AG08396 (cell line): ENCODE measurements around the gene TLE4.
A peak's percentile ranks its signal among the peaks of the same experiment; 100 is the strongest.
"Not testable (repeated sequence)": the region's sequence is repeated elsewhere in the genome, so short reads cannot be mapped to it uniquely, and the experiment has no call there.

Experiments used
- DNase-seq: peaks from one replicate; pipeline ENCODE4 v3.0.0; 2012; ENCODE audit warnings: low spot score, mixed read lengths

TLE4 gene

DNA sequence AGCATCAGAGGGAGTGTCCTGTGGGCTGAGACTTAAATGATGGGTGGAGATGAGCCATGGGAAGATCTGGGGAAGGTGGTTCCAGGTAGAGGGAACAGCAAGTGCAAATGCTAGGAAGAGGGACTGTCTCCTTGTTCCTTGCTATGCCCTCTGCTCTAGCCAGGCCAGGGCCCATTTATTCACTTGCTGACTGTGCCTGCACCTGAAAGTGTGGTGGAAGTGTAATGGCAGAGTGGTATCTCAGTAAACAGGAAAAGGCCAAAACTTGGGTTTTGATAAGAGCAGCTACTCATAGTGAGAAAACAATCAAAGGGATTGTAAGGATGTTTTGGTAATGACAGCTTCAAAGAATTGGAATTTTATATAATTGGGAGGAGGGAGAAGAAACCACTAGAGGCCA lies 32.4 kb downstream of the TLE4 start:
- DNase-seq: no peak

DNA sequence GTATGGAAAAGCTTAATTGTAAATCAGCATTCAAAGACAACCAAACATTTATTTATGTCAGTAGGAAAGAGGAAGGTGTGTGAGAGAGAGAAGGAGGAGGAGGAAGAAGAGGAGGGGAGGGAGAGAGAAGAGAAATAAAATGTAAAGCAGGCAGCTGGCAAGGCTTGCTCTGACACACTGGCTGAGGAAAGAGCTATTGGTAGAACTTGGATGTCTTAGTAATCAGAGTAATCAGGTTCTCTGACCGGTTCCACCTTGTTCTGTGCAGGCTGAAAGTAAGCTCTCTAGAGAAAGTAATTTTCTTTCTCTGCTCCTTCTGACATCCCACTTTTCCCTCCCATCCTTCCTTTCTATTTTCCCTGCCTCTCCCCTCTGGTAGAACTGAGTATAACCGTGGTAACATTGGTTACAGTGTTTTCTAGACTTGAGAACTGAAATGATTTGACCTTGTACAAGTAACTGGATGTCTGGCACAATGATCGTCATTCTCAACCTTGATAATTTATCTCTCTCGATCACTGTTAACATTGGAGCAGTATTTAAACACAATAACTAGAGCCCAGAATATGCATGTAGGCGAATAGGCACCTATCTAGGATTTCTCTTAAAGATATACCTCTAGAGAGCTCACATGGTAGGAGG lies 33.3 kb downstream of the TLE4 start:
- no peak for DNase-seq

DNA sequence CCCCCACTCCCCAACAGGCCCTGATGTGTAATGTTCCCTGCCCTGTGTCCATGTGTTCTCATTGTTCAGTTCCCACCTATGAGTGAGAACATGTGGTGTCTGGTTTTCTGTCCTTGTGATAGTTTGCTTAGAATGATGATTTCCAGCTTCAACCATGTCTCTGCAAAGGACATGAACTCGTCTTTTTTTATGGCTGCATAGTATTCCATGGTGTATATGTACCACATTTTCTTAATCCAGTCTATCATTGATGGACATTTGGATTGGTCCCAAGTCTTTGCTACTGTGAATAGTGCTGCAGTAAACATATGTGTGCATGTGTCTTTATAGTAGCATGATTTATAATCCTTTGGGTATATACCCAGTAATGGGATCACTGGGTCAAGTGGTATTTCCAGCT lies 34.8 kb downstream of the TLE4 start:
- DNase-seq: not testable (repeated sequence)

DNA sequence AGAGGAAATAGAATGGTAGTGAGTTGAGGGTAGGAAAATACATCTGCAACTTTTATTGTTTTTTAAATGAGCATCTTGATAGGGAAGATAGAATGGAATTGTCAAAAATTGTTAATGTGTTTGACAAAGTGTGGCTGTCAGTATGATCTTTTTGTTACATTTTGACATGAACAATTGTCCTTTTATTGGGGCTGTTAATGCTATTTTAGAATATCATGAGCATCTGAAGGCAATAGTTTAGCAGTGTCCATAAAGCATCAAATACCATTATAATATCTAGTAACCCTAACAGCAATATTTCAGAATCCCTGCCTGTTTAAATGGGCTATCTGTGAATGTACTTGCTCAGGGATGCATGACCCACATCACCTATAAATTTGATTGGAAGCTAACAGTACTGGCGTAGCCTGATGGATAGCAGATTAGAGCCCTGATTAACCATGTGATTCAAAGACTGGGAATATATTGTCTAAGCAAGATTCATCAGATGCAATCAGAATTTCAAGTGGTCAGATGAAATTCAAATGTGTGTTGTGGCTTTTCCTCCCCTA lies 37.8 kb downstream of the TLE4 start:
- no peak for DNase-seq

DNA sequence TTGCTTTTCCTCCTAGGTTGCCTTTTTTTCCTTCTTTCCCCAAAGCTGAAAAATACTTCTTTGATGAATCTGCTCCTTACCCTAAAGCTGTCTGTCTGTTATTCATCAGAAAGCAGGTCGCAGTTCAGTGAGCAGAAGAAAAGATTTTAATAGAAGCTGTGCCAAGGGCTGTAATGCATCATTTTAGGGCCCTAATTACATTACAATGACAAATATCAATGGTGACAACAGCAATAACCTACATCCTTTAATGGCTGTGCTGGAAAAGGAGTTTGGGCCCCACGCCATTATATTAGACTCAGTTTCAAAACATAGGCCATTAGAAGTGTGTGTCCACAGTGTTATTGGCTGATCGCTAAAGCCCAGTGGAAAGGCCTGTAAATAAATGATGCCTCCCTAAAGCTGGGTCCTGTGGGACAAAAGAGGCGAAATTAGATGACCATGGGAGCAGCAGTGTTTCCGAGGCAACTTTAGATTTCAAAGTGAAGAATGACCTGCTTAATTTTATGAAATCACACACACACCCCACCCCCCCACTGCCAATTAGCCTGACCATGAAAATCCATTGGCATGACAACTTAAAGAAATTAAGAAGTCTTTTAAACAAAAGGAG lies 38.4 kb downstream of the TLE4 start:
- DNase-seq: no peak

DNA sequence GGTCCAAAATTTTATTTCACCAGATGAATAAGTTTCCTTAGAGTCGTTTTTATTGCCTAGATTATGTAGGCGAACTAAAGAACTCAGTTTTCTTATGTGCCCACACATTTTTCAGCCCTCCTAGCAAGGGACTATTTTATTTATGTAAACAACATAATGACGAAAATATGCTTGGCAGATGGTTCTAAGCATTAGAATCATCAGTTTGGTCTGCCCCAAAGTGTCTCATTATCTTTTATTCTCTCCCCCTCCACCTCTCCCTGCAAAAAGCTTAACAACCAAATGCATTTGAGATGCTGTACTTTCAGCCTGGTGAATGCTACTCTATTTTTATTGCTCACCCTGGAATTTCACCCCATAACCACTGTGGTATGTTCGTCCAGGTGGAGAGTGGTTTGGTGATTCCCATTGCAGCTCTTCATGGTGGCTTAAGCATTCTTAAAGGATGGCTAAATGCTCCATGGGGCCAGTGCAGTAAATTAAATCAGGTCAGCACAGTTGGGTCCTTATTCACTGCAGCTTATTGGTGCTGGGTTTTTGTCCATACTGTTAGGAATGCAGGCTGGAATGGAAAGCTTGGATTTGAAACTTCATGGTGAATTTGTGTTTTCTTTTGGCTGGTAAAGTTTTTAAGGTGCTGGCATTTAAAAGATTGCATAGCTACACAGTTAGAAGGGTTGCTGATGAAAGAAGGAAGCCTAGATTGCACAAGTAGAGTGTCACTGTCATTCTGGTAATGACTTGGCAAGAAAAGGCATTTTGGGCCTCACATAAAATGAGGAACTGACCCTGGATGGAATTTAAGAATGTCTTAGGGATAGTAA lies 39.2 kb downstream of the TLE4 start:
- DNase-seq: peak; percentile 67

DNA sequence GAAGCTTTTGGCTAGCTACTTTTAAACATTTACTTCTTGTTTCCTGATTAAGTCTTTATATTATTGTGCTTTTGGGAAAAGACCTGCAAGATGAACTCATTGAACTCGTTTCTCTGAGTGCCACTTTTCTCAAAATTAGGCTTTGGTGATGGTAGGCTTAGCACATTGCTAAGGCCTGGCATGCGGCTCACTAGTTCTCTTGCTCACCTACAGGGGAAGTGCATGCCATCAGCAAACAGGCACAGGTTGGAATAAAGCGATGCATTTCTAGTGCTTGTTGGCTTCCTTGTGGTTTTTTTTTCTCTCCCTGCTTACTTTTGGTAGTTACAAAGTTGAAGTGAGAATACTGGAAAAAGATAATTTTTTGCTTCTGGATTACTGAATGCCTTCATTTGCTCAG lies 41.4 kb downstream of the TLE4 start:
- no peak for DNase-seq

DNA sequence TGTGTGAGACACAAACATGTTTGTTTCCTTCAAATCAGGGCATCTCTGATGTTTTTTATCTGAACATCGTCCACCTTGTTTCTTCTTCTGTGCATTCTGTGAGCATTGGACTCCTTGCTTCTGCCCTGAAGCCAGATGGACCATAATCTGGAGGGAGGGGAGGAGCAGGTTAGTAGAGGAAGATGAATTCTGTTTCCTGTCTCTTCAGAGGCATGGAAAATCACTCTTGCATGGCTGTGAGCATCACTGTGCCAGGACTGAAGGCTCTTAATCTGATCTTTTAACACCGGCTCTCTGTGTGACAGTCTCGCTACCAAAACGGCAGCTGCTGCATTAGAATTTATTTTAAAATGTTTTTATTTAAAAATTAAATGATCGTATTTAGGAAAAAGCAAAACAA lies 43.3 kb downstream of the TLE4 start:
- no peak for DNase-seq

DNA sequence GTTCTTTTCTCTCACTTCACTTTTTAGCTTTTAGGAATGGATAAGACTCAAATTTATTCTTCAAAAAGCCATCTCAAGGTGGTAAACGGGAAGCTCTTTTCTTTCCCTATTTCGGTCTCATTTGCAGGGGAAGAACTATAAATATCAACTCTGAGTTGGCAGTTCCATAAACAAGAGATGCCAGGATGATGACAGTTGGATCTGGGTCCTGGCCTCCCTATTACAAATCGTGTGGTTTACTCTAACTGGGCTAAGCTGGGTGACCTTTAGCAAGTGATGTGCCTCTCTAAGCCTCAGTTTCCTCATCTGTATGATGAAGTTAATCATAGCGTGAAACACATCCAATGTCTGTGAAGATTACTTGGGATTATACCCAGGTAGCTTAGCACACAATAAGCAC lies 44.2 kb downstream of the TLE4 start:
- peak; percentile 29 for DNase-seq

DNA sequence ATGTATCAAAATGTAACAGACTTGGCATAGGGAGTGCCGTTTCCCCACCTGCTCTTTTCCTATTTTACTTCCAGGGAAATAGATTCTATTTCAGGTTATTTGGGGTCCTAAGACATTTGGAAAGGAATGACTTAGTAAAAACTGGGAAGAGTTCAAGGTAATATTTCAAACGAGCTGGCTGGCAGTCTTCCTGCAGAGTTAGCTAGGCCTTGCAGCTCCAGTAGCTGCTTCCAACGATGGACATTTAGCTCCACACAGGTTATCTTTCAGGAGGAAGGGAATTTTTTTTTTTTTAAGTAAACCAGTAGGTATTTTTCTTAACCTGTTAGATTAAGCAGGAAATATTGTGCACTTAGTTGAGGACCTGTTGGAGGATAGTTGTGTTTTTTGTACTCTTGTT lies 45.2 kb downstream of the TLE4 start:
- no peak for DNase-seq

DNA sequence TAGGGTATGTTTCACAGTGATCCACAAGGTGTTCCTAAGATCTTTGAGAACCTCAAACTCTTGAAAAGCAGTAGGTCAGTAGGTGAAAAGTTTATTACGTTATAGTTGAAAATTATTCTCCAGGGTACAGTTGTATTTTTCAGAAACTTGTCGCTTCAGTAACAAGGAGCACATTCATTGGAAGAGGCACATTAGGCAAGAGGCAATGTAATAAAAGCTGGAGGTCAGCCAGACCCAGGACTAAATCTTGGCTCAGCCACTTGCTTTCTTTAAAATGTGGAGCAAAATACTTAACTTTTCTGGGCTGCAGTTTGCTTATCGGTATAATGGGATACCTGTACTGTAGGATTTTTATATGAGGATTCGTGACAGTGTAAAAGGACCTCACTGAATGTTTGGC lies 45.6 kb downstream of the TLE4 start:
- no peak for DNase-seq

DNA sequence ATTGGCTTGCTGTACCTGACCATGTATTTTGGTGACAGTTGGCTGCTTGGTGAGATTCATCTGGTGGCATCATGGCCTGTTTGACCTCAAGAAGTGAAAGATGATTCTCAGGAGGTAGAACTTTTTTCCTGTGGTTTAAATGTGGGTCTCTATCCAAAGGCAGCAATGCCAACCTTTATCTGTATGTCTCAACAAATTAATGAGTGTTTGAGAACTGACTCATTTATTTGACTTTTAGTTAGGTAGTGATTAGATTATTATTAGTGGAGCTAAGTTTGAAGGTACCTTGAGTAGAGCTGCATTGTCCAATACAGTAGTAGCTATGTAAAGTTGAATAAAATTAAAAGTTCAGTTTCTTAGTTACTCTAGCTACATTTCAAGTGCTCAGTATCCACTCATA lies 48.2 kb downstream of the TLE4 start:
- DNase-seq: no peak

DNA sequence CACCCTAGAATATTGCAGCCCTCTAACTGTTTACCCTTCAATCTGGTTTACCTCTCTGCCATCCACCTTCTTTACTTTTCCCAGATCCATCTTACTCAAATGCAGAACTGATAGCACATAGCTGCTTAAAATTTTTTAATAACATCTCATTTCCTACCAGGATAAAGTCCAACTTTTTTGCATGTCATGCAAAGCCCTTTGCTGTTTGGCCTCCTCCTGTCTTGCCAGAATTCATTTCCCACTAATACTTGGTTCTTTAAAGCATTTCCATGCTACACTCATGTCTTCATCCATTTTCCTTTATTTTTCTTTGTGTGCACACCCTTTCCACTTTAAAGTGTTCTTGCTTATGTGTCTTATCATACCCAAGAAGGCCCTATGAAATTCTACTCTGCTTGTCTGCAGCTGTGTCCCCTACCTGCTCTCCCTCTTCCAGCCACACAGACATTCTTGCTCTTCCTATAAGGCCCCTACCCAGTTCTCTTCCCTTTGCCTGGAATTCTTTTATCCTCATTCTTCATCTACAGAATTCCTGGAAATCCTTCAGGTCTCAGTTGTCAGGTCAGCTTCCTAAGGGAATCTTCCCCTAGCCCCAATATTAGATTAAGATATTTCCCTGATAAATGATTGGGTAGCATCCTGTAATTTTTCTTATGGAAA lies 50.3 kb downstream of the TLE4 start:
- DNase-seq: no peak

DNA sequence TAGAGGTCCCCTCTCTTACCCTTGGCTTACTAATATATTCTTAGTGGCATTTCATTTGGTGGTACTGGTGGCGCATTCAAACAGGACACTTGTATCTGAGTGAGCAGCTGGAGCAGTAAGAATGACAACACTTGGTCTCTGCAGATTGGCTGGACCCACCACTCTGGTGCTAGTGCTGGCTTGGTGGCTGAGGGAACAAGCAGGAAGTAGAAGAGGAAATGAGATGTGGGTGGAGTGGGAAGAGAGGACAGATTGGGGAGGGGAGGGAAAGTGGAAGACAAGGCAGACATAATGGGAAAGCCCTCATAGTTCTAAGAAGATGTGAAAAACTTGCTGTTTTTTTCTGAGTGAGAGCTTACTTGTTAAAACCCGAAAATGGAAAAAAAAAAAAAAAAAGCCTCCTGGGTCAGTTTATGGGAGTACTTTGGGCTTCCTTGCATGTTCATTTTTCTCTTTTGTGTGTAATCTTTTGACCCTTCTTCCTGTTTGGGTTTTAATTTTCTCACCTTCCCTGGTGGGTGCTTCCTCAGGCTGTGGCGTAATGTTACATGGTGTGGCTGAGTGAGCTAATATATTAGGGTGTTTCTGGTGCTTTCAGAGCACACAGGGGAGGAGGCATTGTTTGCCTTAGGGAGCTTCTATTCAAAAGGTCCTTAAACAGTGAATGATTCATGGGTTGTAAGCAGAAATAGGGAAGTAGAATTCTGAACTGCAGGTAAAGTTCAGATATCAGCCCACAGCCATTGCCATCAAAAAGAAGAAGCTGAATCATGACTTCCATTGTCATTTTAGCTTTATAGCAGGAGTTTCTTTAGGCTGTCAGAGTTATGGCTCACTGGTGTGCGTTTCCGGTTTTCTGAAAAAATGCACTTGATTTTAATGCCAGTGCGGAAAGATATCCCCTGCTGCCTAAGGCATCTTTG lies 52.3 kb downstream of the TLE4 start:
- DNase-seq: no peak

DNA sequence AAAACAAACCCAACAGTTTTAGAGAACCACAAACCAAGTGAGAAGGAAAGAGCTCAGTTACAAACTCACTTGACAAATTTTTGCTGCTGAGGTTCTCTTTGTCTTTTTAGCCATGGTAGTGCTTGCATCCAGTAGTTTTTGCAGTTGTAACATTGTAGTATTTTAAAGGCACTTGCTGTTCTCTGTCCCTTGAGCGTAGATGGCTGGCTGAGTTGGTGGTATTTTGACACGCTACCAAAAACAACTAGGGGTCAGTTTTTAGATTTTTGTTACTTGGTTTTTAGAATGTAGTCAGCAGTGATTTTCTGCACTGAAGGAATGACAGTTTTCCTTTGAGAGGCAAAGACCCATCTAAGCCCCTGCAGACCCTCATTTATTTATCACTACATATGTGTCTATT lies 58.0 kb downstream of the TLE4 start:
- DNase-seq: no peak

DNA sequence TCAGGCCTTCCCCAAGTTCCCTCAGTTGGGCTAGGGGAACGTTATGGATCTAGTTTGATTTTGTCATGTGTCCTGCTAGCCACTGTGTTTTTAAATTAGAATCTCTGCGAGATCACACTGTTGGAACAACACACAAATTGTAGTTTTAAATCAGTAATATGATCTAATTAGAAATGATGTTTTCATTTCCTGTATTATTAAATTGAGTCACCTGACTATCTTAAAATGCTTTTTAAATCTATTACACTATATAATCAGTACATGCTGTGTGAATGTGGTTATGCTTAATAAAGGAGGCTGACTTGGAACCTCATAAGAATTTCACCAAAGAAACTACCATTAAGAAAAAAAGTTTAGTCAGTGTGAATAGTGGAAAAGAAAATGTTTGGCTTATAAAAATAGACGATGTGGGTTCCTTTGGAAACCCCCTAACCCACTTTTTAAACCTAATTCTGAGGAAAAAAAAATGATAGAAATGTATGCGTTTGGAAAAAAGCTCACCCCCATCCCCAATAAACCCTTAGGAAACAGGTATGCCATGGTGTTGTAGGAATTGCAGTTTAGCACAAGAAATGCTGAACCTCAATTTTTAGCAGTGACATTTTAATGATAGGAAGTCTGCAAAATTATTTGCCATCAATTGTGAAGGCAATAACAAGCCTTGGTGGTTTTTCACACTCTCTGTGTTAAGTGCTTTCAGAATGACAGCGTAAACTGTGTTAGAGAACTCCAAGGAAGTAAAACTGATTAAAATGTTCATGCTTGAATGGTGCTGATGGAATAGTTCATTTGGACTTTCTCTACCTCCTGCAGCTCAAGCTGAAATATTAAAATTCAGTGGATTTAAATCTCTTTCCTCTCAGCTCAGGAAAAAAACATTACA lies 59.0 kb downstream of the TLE4 start:
- DNase-seq: no peak

DNA sequence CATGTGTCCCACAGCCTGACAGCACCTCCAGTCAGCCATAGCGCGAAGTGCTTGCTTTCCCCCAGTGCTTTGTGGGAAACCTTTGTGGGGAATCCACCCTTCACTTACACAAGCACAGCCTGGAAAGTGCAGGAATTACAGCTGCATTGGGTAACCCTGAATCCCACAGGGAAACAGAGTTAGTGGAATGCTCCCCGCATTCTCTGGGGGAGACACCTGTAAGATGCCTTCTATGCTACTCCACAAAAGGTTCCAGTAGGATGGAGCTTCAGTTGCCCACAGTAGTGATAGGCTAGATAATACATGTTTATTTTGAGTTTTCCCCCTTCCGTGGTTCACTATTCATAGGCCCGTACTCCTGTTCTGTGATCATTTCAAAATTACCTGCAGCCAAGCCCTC lies 60.3 kb downstream of the TLE4 start:
- no peak for DNase-seq

DNA sequence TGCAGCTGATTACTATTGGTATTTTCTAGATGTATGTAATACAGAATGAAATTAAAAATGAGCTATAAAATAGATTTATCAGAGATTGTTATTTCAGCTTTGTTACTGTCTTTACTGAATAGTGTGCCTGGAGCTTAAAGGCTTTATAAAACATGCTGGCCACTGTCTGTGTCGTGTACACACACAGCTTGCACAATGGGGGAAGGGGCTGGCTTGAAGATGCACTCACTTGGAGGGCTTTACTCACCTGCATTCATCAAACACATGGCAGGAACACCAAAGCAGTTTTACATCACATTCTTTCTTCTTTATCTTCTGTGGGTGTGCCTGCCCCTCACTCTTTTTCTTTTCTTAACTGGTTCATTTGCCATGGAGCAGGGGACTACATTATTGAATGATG lies 60.9 kb downstream of the TLE4 start:
- no peak for DNase-seq

DNA sequence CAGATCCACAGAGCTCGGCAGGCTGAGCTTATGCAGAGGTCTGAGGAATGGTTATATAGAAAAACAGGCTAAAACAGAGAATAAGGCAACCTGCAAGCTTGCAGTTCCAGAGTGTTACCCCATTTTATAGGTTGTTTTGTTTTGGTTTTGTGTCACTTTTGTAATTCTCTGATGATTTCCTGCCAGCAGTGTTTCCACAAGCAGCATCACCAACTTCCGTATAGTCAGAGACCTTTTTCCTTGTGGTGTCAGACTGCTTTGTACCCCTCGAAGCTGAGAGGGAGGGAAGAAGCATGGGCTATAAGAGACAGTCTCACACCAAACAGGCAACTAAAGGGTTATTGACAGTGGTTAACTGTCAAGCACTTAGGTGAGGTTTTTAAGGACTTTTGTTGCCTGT lies 61.8 kb downstream of the TLE4 start:
- no peak for DNase-seq

DNA sequence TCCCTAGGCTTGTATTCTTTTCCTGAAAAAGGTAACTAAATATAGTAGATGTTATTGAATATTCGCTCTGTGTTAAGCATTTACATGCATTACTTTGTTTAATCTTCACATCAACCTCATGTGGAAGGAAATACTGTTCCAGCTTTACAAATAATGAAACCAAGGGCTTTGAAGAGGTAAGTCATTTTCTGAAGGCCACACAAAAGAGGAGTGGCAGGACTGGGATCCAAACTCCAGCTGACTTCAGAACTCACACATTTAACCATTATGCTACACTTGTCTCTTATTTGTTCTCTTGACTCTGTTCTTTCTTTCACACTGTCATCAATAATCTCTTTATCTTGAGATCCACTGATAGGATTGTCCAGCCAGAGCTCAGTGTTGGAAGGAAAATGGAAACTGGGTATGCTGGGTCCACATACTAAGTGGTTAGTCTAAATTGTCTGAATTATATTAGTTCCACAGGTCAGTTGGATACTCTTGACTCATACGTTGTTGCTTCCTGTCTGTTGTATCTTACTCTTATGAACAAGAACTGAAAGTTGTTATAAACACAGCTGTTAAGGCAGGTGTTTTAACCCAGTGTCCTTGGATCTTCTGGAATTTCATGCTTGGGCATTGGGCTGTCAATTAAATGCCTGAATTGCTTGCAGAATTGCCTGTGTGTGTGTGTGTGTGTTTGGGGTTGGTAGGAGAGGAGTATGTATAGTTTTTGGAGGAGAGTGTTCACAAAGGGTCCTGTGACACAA lies 65.6 kb downstream of the TLE4 start:
- DNase-seq: no peak
